Neural cell (in vitro differentiated cells): Measurements from ENCODE around the gene PIP5K1B. TPM values are rescaled to one million over a fixed set of nuclear protein-coding genes. Genes with fewer than 3 reads are reported as not detected.

Experiments
- H2AFZ ChIP-seq: fragments of 200-600, 300-800 bp; sonication (generic), shearing (Covaris generic); 2 replicates; pipeline ENCODE4 v1.6.0; 2014; ENCODE audit warnings: low read depth, mild to moderate bottlenecking, antibody characterized with exemption, low read length, moderate library complexity
- H3F3A ChIP-seq: fragments of 200-600 bp; shearing (Covaris generic); 2 replicates; pipeline ENCODE4 v1.6.1; 2016; ENCODE audit warnings: mild to moderate bottlenecking, moderate library complexity, mixed read lengths, antibody characterized with exemption, low read length; ENCODE audit not compliant: insufficient read depth, poor library complexity, severe bottlenecking
- H3K27ac ChIP-seq: fragments of 200-600, 300-800 bp; sonication (generic), shearing (Covaris generic); 2 replicates; pipeline ENCODE4 v1.5.1; 2014; ENCODE audit warnings: mild to moderate bottlenecking, low read length, moderate library complexity
- H3K27me3 ChIP-seq: fragments of 300-800, 200-600 bp; sonication (generic), shearing (Covaris generic); 2 replicates; pipeline ENCODE4 v1.6.0; 2014; ENCODE audit warnings: mild to moderate bottlenecking, low read depth, low read length, moderate library complexity; ENCODE audit not compliant: insufficient read depth
- H3K36me3 ChIP-seq: fragments of 300-800, 200-600 bp; sonication (generic), shearing (Covaris generic); 2 replicates; pipeline ENCODE4 v1.5.1; 2014; ENCODE audit warnings: mild to moderate bottlenecking, antibody characterized with exemption, low read length, moderate library complexity; ENCODE audit not compliant: insufficient read depth
- H3K4me2 ChIP-seq: fragments of 300-800, 200-600 bp; sonication (generic), shearing (Covaris generic); 2 replicates; pipeline ENCODE4 v1.6.0; 2014; ENCODE audit warnings: mild to moderate bottlenecking, low read length
- H3K4me3 ChIP-seq: fragments of 300-800, 200-600 bp; sonication (generic), shearing (Covaris generic); 2 replicates; pipeline ENCODE4 v1.5.1; 2014; ENCODE audit warnings: mild to moderate bottlenecking, low read length, moderate library complexity
- H3K79me2 ChIP-seq: fragments of 200-600 bp; shearing (Covaris generic); replicated peaks from 2 replicates; pipeline ENCODE4 v1.6.0; 2014; ENCODE audit warnings: mild to moderate bottlenecking, low read length, moderate library complexity; ENCODE audit not compliant: insufficient read depth
- H3K9ac ChIP-seq: fragments of 300-800, 200-600 bp; sonication (generic), shearing (Covaris generic); 2 replicates; pipeline ENCODE4 v1.6.1; 2016; ENCODE audit warnings: mild to moderate bottlenecking, low read length, mixed read lengths
- H3K9me2 ChIP-seq: fragments of 200-600 bp; shearing (Covaris generic); 2 replicates; pipeline ENCODE4 v1.6.1; 2016; ENCODE audit warnings: mild to moderate bottlenecking, low read length, mixed read lengths; ENCODE audit not compliant: insufficient read depth
- H3K9me3 ChIP-seq: fragments of 200-600, 300-800 bp; sonication (generic), shearing (Covaris generic); 2 replicates; pipeline ENCODE4 v1.6.1; 2016; ENCODE audit warnings: mild to moderate bottlenecking, mixed run types, low read length, moderate library complexity, mixed read lengths
- H4K20me1 ChIP-seq: fragments of 200-600 bp; shearing (Covaris generic); 2 replicates; pipeline ENCODE4 v1.6.1; 2016; ENCODE audit warnings: mild to moderate bottlenecking, mixed run types; ENCODE audit not compliant: insufficient read depth
- CTCF ChIP-seq: fragments of 450-650 bp; IDR thresholded peaks from 2 replicates; pipeline ENCODE4 v1.5.1; 2014; ENCODE audit warnings: antibody characterized with exemption, mild to moderate bottlenecking, moderate library complexity; ENCODE audit not compliant: poor library complexity, severe bottlenecking
- EP300 ChIP-seq: fragments of 450-650 bp; conservative IDR thresholded peaks from 2 replicates; pipeline ENCODE4 v1.6.1; 2014; ENCODE audit warnings: antibody characterized with exemption, mild to moderate bottlenecking, moderate library complexity; ENCODE audit not compliant: poor library complexity, severe bottlenecking
- EZH2 ChIP-seq: fragments of 200-600, 300-800 bp; shearing (Covaris generic), sonication (generic); IDR thresholded peaks from 2 replicates; pipeline ENCODE4 v1.6.1; 2014; ENCODE audit warnings: antibody characterized with exemption, low read length, borderline replicate concordance, mild to moderate bottlenecking; ENCODE audit not compliant: insufficient read depth, poor library complexity, severe bottlenecking
- MXI1 ChIP-seq: fragments of 450-650 bp; conservative IDR thresholded peaks from 2 replicates; pipeline ENCODE4 v1.6.1; 2014; ENCODE audit warnings: antibody characterized with exemption, mild to moderate bottlenecking; ENCODE audit not compliant: poor library complexity, severe bottlenecking
- POLR2AphosphoS5 ChIP-seq: IDR thresholded peaks from 2 replicates; pipeline ENCODE4 v1.6.1; 2012
- RAD21 ChIP-seq: fragments of 450-650 bp; conservative IDR thresholded peaks from 2 replicates; pipeline ENCODE4 v1.6.1; 2014; ENCODE audit warnings: antibody characterized with exemption, mild to moderate bottlenecking, moderate library complexity
- SMC3 ChIP-seq: fragments of 450-650 bp; conservative IDR thresholded peaks from 2 replicates; pipeline ENCODE4 v1.6.1; 2014; ENCODE audit warnings: antibody characterized with exemption, mild to moderate bottlenecking, moderate library complexity; ENCODE audit not compliant: poor library complexity
- TAF1 ChIP-seq: IDR thresholded peaks from 2 replicates; pipeline ENCODE4 v1.6.1; 2012; ENCODE audit warnings: low read depth
- polyA plus RNA-seq: library from polyadenylated mRNA; depleted of rRNA; stranded (reverse); fragments of >200 nt; gene quantifications from 2 replicates; pipeline ENCODE4 v1.2.3, GENCODE V29; 2014
- TF ChIP-seq, protein P1 (sequence below): IDR thresholded peaks from 2 replicates; pipeline ENCODE4 v1.6.1; 2012; ENCODE audit warnings: borderline replicate concordance

The PIP5K1B gene
- polyA plus RNA-seq, 1 donor from 2014 or later = 1.5 TPM

- H3K4me3 ChIP-seq = no peak overlapping the region
- no peaks in the 10 kb centered on the region for H3K36me3 ChIP-seq
- H4K20me1 ChIP-seq = no peaks in the 10 kb centered on the region
- no peaks in the 10 kb centered on the region for H3K9me3 ChIP-seq
- H2AFZ ChIP-seq = no peak overlapping the region
- no peaks in the 10 kb centered on the region for H3F3A ChIP-seq
- no peak overlapping the region for H3K27ac ChIP-seq
- no peaks in the 10 kb centered on the region for H3K79me2 ChIP-seq
- H3K4me2 ChIP-seq = no peak overlapping the region
- H3K27me3 ChIP-seq = no peaks in the 10 kb centered on the region
- no peaks in the 10 kb centered on the region for H3K9me2 ChIP-seq
- H3K9ac ChIP-seq = no peak overlapping the region
- no peak for TF ChIP-seq EP300
- no peak for TF ChIP-seq MXI1
- TF ChIP-seq EZH2 = no peak
- TF ChIP-seq, protein P1, sequence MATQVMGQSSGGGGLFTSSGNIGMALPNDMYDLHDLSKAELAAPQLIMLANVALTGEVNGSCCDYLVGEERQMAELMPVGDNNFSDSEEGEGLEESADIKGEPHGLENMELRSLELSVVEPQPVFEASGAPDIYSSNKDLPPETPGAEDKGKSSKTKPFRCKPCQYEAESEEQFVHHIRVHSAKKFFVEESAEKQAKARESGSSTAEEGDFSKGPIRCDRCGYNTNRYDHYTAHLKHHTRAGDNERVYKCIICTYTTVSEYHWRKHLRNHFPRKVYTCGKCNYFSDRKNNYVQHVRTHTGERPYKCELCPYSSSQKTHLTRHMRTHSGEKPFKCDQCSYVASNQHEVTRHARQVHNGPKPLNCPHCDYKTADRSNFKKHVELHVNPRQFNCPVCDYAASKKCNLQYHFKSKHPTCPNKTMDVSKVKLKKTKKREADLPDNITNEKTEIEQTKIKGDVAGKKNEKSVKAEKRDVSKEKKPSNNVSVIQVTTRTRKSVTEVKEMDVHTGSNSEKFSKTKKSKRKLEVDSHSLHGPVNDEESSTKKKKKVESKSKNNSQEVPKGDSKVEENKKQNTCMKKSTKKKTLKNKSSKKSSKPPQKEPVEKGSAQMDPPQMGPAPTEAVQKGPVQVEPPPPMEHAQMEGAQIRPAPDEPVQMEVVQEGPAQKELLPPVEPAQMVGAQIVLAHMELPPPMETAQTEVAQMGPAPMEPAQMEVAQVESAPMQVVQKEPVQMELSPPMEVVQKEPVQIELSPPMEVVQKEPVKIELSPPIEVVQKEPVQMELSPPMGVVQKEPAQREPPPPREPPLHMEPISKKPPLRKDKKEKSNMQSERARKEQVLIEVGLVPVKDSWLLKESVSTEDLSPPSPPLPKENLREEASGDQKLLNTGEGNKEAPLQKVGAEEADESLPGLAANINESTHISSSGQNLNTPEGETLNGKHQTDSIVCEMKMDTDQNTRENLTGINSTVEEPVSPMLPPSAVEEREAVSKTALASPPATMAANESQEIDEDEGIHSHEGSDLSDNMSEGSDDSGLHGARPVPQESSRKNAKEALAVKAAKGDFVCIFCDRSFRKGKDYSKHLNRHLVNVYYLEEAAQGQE = no peak
- no peak for TF ChIP-seq SMC3
- TF ChIP-seq CTCF = no peak
- no peak for TF ChIP-seq TAF1
- no peak for TF ChIP-seq RAD21
- no peak for TF ChIP-seq POLR2AphosphoS5
Measured at GRCh38 chr9:68873179-68873578, 168.1 kb downstream of the PIP5K1B start.

GRCh38 chr9:68876273-68876672 is 171.2 kb downstream of the PIP5K1B start:
- Histone ChIP-seq H3K27me3 (no peaks in the 10 kb centered on the region), H3F3A (no peaks in the 10 kb centered on the region), H2AFZ (no peak overlapping the region), H3K9ac (no peak overlapping the region), H3K9me2 (no peaks in the 10 kb centered on the region), H3K9me3 (no peaks in the 10 kb centered on the region), H3K36me3 (no peaks in the 10 kb centered on the region), H3K4me3 (no peak overlapping the region), H3K79me2 (no peaks in the 10 kb centered on the region), H4K20me1 (no peaks in the 10 kb centered on the region), H3K27ac (no peak overlapping the region), H3K4me2 (no peak overlapping the region)
- peak; percentile 15 for TF ChIP-seq EP300
- TF ChIP-seq CTCF = no peak
- no peak for TF ChIP-seq EZH2
- no peak for TF ChIP-seq TAF1
